ENCODE data around the gene CCRL2. TPM values are rescaled to one million over a fixed set of nuclear protein-coding genes. Genes with fewer than 3 reads are reported as not detected.

CCRL2 gene
- total RNA-seq, 4 donors from 2014 or later = 4.1 to 27.2 (median 17.0) TPM

DNA sequence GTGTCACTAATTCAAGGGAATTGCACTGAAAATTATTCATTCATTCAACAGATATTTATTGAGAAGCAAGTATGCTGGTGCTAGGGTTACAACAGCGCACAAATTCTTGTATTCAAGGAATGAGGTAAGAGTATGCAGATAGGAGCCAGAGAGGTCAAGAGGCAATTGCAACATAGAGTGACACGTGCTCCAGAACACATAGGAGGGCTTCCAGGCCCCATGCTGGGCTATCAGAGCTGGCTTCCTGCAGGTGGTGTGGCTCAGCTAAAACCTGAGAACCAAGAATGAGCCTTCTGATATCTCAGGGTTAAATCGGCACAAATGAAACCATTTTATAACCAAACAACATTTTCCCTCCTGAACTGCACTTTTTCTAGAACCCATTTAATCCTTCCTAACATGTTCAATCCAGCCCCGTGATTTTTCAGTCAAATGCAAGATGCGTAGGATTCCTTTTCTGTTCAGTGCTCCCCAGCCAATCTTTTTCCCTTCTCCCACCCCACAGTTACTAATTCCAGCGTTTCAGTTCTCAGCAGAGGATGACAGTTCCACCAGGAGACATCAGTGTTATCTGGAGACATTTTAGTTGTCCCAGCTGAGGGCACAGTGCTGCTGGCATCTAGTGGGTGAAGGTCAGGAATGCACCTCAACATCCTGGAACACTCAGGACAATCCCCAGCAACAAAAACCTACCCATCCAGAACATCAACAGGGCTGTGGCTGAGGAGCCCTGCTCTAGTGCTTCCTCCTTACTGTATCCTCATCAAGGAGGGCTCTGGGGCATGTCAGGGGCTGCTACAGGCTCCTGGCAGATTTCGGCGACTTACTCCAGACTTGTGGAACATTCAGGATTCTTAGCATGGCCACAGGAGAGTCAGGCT is 13.3 kb upstream of the CCRL2 start:
- no peak for TF ChIP-seq CTCF (IDR thresholded peaks at IDR 0.05; ENCODE audit: low read depth)

DNA sequence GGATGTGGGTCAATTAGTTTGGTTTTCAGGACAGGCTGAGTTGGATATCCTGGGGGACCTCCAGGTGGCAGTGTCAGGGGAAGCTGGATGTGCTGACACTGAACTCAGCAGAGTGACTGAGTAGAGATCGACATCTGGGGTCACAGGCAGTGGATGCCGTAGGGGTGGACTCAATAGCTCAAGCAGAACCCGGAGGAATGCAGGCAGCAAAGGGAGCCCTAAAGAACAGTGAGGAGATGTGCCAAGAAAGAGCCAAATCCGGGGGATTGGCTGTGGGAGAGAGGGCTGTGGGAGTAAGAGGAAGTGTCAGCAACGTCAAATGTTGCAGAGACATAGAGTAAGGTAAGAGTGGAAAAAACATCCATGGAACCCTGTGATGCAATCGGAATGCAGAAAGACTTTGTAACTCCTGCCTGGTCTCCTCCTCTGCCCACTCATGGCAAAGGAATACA is 11.8 kb upstream of the CCRL2 start:
- TF ChIP-seq CTCF (IDR thresholded peaks at IDR 0.05; ENCODE audit: low read depth) = no peak

DNA sequence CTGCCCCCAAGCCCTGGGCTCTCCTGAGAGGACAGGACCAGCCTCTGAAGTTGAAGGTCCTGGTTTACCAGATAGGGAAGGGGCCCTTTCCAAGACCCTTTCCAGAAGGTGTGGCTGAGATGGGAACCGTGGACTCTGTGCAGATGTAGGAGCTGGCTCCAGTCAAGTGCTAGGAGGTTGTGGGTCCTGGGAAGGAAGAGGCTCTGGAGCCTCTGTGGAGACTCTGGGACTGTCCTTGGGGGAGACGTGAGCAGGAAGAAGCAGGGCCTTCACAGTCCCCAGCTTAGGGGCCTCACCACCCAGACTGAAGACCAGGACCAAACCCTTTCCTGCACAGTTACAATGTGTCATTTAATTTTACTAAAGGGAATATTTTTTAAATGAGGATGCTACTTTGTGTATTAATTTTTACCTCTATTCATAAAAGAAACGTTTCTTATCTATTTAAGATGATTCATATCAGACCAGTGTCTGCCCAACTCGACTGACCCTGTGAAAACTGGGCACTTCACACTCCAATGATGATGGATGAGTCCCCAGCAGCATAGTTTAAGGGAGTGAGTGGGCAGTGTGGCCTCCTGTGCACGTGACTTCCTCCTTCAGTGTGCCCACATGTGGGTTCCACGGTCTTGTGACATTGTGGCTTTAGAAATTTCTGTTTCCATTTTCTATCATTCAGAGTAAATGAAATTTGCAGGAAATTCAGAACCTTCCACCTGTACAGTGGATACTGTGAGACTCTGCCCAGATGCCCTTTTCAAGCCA is 11.1 kb upstream of the CCRL2 start:
- no peak for TF ChIP-seq CTCF (IDR thresholded peaks at IDR 0.05; ENCODE audit: low read depth)

- TF ChIP-seq CTCF (IDR thresholded peaks at IDR 0.05; ENCODE audit: low read depth) = no peak
Measured at GRCh38 chr3:46397111-46397510, 9.9 kb upstream of the CCRL2 start.

GRCh38 chr3:46398186-46398955 is 8.7 kb upstream of the CCRL2 start:
- TF ChIP-seq CTCF (IDR thresholded peaks at IDR 0.05; ENCODE audit: low read depth) = no peak

- TF ChIP-seq CTCF (IDR thresholded peaks at IDR 0.05; ENCODE audit: low read depth) = no peak
Measured at GRCh38 chr3:46399098-46399497, 8.0 kb upstream of the CCRL2 start.

All from subcutaneous adipose tissue (tissue), 4 donors.